HepG2 (cell line): ENCODE results near the gene DSG2. TPM values are rescaled to one million over a fixed set of nuclear protein-coding genes. Genes with fewer than 3 reads are reported as not detected.

Source experiments
- BATF2 ChIP-seq: sonication (generic); formaldehyde crosslinking; IDR thresholded peaks from 2 replicates; pipeline ENCODE4 v1.8.0; 2022; ENCODE audit warnings: mild to moderate bottlenecking, missing genetic modification reagents, moderate library complexity
- CSRNP1 ChIP-seq: sonication (generic); formaldehyde crosslinking; IDR thresholded peaks from 2 replicates; pipeline ENCODE4 v1.8.1; 2023; ENCODE audit warnings: mild to moderate bottlenecking, missing genetic modification reagents
- DPF2 ChIP-seq: sonication (generic); formaldehyde crosslinking; IDR thresholded peaks from 2 replicates; pipeline ENCODE4 v1.4.0; 2020; ENCODE audit warnings: mild to moderate bottlenecking, low read depth, missing genetic modification reagents, borderline replicate concordance
- ELF3 ChIP-seq: IDR thresholded peaks from 2 replicates; pipeline ENCODE4 v1.6.1; 2016; ENCODE audit warnings: missing genetic modification reagents, missing compliant biosample characterization
- EZH2 ChIP-seq: conservative IDR thresholded peaks from 2 replicates; pipeline ENCODE4 v1.6.1; 2012; ENCODE audit warnings: mild to moderate bottlenecking, low read depth, low read length, moderate library complexity
- GLMP ChIP-seq: sonication (generic); formaldehyde crosslinking; IDR thresholded peaks from 2 replicates; pipeline ENCODE4 v1.9.0; 2021; ENCODE audit warnings: missing genetic modification reagents, mild to moderate bottlenecking, borderline replicate concordance
- MXI1 ChIP-seq: IDR thresholded peaks from 3 replicates; pipeline ENCODE4 v1.6.1; 2012; ENCODE audit warnings: low read depth, low read length, inconsistent platforms, borderline replicate concordance
- NFKB2 ChIP-seq: sonication (generic); formaldehyde crosslinking; IDR thresholded peaks from 2 replicates; pipeline ENCODE4 v1.4.0; 2020; ENCODE audit warnings: missing genetic modification reagents, borderline replicate concordance
- PTBP1 ChIP-seq: fragments of 200-400 bp; formaldehyde crosslinking; IDR thresholded peaks from 2 replicates; pipeline ENCODE4 v1.6.1; 2018; ENCODE audit warnings: low read length, low read depth; ENCODE audit not compliant: poor library complexity, severe bottlenecking
- SALL1 ChIP-seq: sonication (generic); formaldehyde crosslinking; IDR thresholded peaks from 2 replicates; pipeline ENCODE4 v1.8.0; 2022; ENCODE audit warnings: mild to moderate bottlenecking, missing genetic modification reagents
- SP140L ChIP-seq: sonication (generic); formaldehyde crosslinking; IDR thresholded peaks from 2 replicates; pipeline ENCODE4 v1.4.0; 2020; ENCODE audit warnings: missing genetic modification reagents, borderline replicate concordance
- SUZ12 ChIP-seq: fragments of 150-350 bp; IDR thresholded peaks from 2 replicates; pipeline ENCODE4 v1.6.1; 2014; ENCODE audit warnings: low read depth, low read length
- SYNCRIP ChIP-seq: fragments of 200-400 bp; formaldehyde crosslinking; IDR thresholded peaks from 2 replicates; pipeline ENCODE4 v1.6.1; 2018; ENCODE audit warnings: mild to moderate bottlenecking, low read depth, low read length; ENCODE audit not compliant: insufficient read depth
- TBX2 ChIP-seq: sonication (generic); formaldehyde crosslinking; IDR thresholded peaks from 2 replicates; pipeline ENCODE4 v1.5.0; 2020; ENCODE audit warnings: missing genetic modification reagents, mild to moderate bottlenecking, borderline replicate concordance
- YEATS4 ChIP-seq: sonication (generic); formaldehyde crosslinking; IDR thresholded peaks from 2 replicates; pipeline ENCODE4 v1.4.0; 2020; ENCODE audit warnings: missing genetic modification reagents, borderline replicate concordance
- ZBTB7A ChIP-seq: sonication (generic); formaldehyde crosslinking; IDR thresholded peaks from 2 replicates; pipeline ENCODE4 v1.8.0; 2022; ENCODE audit warnings: mild to moderate bottlenecking, missing genetic modification reagents
- ZFP82 ChIP-seq: sonication (generic); formaldehyde crosslinking; IDR thresholded peaks from 2 replicates; pipeline ENCODE4 v1.5.1; 2020; ENCODE audit warnings: mild to moderate bottlenecking, missing genetic modification reagents, borderline replicate concordance
- ZNF674 ChIP-seq: sonication (generic); formaldehyde crosslinking; IDR thresholded peaks from 2 replicates; pipeline ENCODE4 v1.5.0; 2020; ENCODE audit warnings: low read depth, mild to moderate bottlenecking, missing genetic modification reagents
- ZNF749 ChIP-seq: sonication (generic); formaldehyde crosslinking; IDR thresholded peaks from 2 replicates; pipeline ENCODE4 v1.8.0; 2022; ENCODE audit warnings: mild to moderate bottlenecking, missing genetic modification reagents, moderate library complexity, borderline replicate concordance
- ZNF782 ChIP-seq: sonication (generic); formaldehyde crosslinking; IDR thresholded peaks from 2 replicates; pipeline ENCODE4 v1.4.0; 2020; ENCODE audit warnings: missing genetic modification reagents, mild to moderate bottlenecking, borderline replicate concordance
- ZNF800 ChIP-seq: sonication (generic); formaldehyde crosslinking; IDR thresholded peaks from 2 replicates; pipeline ENCODE4 v1.4.0; 2020; ENCODE audit warnings: missing genetic modification reagents
- ZNF850 ChIP-seq: sonication (generic); formaldehyde crosslinking; conservative IDR thresholded peaks from 2 replicates; pipeline ENCODE4 v1.9.0; 2021; ENCODE audit warnings: mild to moderate bottlenecking, missing genetic modification reagents
- ZSCAN25 ChIP-seq: sonication (generic); formaldehyde crosslinking; IDR thresholded peaks from 2 replicates; pipeline ENCODE4 v1.8.0; 2022; ENCODE audit warnings: mild to moderate bottlenecking, missing genetic modification reagents
- polyA plus RNA-seq, 8 experiments: library from polyadenylated mRNA; depleted of rRNA in 3 of 8; stranded (reverse) in 7 of 8; unstranded in 1 of 8; fragments of >200 nt; fragmentation: Illumina TruSeq in 4 of 8; extraction: Trizol in 4 of 8; gene quantifications; 2 replicates each; pipeline versions ENCODE4 v1.2.1 to v1.2.3, GENCODE V29; 2011 to 2016; ENCODE audit warnings: low read depth in 4 of 8, missing spikeins in 1 of 8, mixed read lengths in 1 of 8; ENCODE audit not compliant: insufficient read depth in 1 of 8
- total RNA-seq, 5 experiments: library from RNA; depleted of rRNA; stranded (reverse); fragments of >200 nt; fragmentation: Illumina TruSeq; extraction: Trizol; gene quantifications; 2 replicates each; pipeline ENCODE4 v1.2.3, GENCODE V29; 2016; ENCODE audit warnings: low read depth in 1 of 5

The DSG2 gene
- total and polyA plus RNA-seq, 2 of the 13 experiments (the other 11 are each of a cell fraction or from before 2014, with no cell fraction given) = 23.3 to 66.7 TPM

- peak; percentile 78; the same call in 1 of the 2 replicates for TF ChIP-seq YEATS4
- TF ChIP-seq ZNF850 (CRISPR knock-in tag) = no peak
- peak; percentile 47; the same call in 1 of the 2 replicates for TF ChIP-seq SP140L (CRISPR knock-in tag)
- TF ChIP-seq NFKB2 (CRISPR knock-in tag) = no peak
- TF ChIP-seq MXI1 = peak; percentile 60; the same call in 2 of the 3 replicates
- TF ChIP-seq SYNCRIP = no peak
- TF ChIP-seq BATF2 = peak; percentile 56; the same call in 1 of the 2 replicates
- TF ChIP-seq CSRNP1 = peak; percentile 66; the same call in 1 of the 2 replicates
- TF ChIP-seq ZNF749 = no peak; the same call in 1 of the 2 replicates
- TF ChIP-seq SUZ12 = no peak
- no peak for TF ChIP-seq ZBTB7A (CRISPR knock-in tag)
- TF ChIP-seq PTBP1 = no peak
- no peak for TF ChIP-seq ZNF674
- peak; percentile 100 for TF ChIP-seq TBX2 (CRISPR knock-in tag)
- no peak for TF ChIP-seq GLMP (CRISPR knock-in tag)
- TF ChIP-seq ZNF782 = no peak; the same call in 1 of the 2 replicates
- peak; percentile 71 for TF ChIP-seq SALL1 (CRISPR knock-in tag)
- TF ChIP-seq ZSCAN25 = no peak
- TF ChIP-seq ZNF800 (CRISPR knock-in tag) = no peak
- TF ChIP-seq DPF2 = peak; percentile 72; the same call in 1 of the 2 replicates
- no peak for TF ChIP-seq EZH2
- peak; percentile 92 for TF ChIP-seq ELF3 (CRISPR knock-in tag)
- no peak for TF ChIP-seq ZFP82 (CRISPR knock-in tag)
These were observed 14.3 kb downstream of the DSG2 start (continued) for GRCh38 chr18:31512203-31512764.
